ENCODE measurements around the gene ACOT8. TPM values are rescaled to one million over a fixed set of nuclear protein-coding genes. Genes with fewer than 3 reads are reported as not detected.

The ACOT8 gene
- total RNA-seq, 1 experiment from 2014 or later = 38.1 TPM

Other genes starting within 250 kb of the ACOT8 start
- 0.37 TPM in 1 of 3 replicates, not detected in the others for gene WFDC10A, start 227.7 kb downstream of the ACOT8 start, total RNA-seq (2021)
- gene WFDC9, start 226.1 kb downstream of the ACOT8 start, total RNA-seq (2021) = not detected in 3 replicates
- not detected in 3 replicates for gene WFDC11, start 187.2 kb downstream of the ACOT8 start, total RNA-seq (2021)
- not detected in 3 replicates for gene WFDC13, start 155.4 kb downstream of the ACOT8 start, total RNA-seq (2021)
- gene WFDC10B, start 152.4 kb downstream of the ACOT8 start, total RNA-seq (2021) = 0.42 to 0.62 TPM (median 0.53 TPM) in 3 replicates
- gene SPINT4, start 135.0 kb downstream of the ACOT8 start, total RNA-seq (2021) = not detected in 3 replicates
- not detected in 3 replicates for gene WFDC3, start 65.5 kb downstream of the ACOT8 start, total RNA-seq (2021)
- 34.2 to 35.7 TPM (median 35.1 TPM) in 3 replicates for gene DNTTIP1, start 65.4 kb downstream of the ACOT8 start, total RNA-seq (2021)
- 249 to 251 TPM (median 249 TPM) in 3 replicates for gene UBE2C, start 44.7 kb downstream of the ACOT8 start, total RNA-seq (2021)
- 2.7 to 3.6 TPM (median 3.0 TPM) in 3 replicates for gene TNNC2, start 30.1 kb downstream of the ACOT8 start, total RNA-seq (2021)
- gene SNX21, start 23.6 kb downstream of the ACOT8 start, total RNA-seq (2021) = 17.9 to 23.1 TPM (median 21.7 TPM) in 3 replicates
- gene ZSWIM3, start 222 bp upstream of the ACOT8 start, total RNA-seq (2021) = 3.4 to 5.4 TPM (median 4.7 TPM) in 3 replicates
- gene ZSWIM1, start 23.8 kb upstream of the ACOT8 start, total RNA-seq (2021) = 15.2 to 17.4 TPM (median 17.0 TPM) in 3 replicates
- 3.3 to 4.5 TPM (median 3.7 TPM) in 3 replicates for gene SPATA25, start 30.2 kb upstream of the ACOT8 start, total RNA-seq (2021)
- 6.1 to 8.3 TPM (median 6.6 TPM) in 3 replicates for gene NEURL2, start 33.8 kb upstream of the ACOT8 start, total RNA-seq (2021)
- gene CTSA, start 33.9 kb upstream of the ACOT8 start, total RNA-seq (2021) = 44.2 to 48.3 TPM (median 47.2 TPM) in 3 replicates
- gene PLTP, start 54.8 kb upstream of the ACOT8 start, total RNA-seq (2021) = 109 to 135 TPM (median 133 TPM) in 3 replicates
- gene PCIF1, start 77.3 kb upstream of the ACOT8 start, total RNA-seq (2021) = 37.7 to 42.2 TPM (median 39.4 TPM) in 3 replicates
- 16.3 to 20.0 TPM (median 16.4 TPM) in 3 replicates for gene ZNF335, start 114.8 kb upstream of the ACOT8 start, total RNA-seq (2021)
- 5.8 to 7.1 TPM (median 5.8 TPM) in 3 replicates for gene MMP9, start 151.5 kb upstream of the ACOT8 start, total RNA-seq (2021)
- gene SLC12A5, start 171.8 kb upstream of the ACOT8 start, total RNA-seq (2021) = 6.6 to 8.5 TPM (median 7.2 TPM) in 3 replicates
- gene NCOA5, start 232.6 kb upstream of the ACOT8 start, total RNA-seq (2021) = 16.5 to 20.5 TPM (median 16.5 TPM) in 3 replicates